ENCODE data around the gene RNF227. TPM values are rescaled to one million over a fixed set of nuclear protein-coding genes. Genes with fewer than 3 reads are reported as not detected.
A peak's percentile ranks its signal among the peaks of the same experiment; 100 is the strongest.

The RNF227 gene
- total and polyA plus RNA-seq, 4 donors = 3.8 to 6.7 (median 5.4) TPM

GRCh38 chr17:7947651-7948050 is 31.6 kb upstream of the RNF227 start:
- Histone ChIP-seq H3K4me3 (ENCODE audit: low read depth, low read length) (no peak overlapping the region), H3K27me3 (ENCODE audit: control insufficient read depth, insufficient read depth, low read length) (no peaks in the 10 kb centered on the region), H3K4me1 (ENCODE audit: control insufficient read depth, insufficient read depth, low read length) (no peaks in the 10 kb centered on the region), H3K27ac (ENCODE audit: low read depth, low read length) (no peak overlapping the region), H3K9me3 (ENCODE audit: control insufficient read depth, insufficient read depth, low read length) (no peaks in the 10 kb centered on the region), H3K36me3 (ENCODE audit: control insufficient read depth, insufficient read depth, low read length) (peaks cover 65% of the 10 kb centered on the region)
- DNase-seq (ENCODE audit: low read depth in 4 of 6, low spot score in 6 of 6) = no peak
- 92% methylated on average over 4 of the region's 5 CpGs for WGBS (ENCODE audit: insufficient coverage)

GRCh38 chr17:7946441-7946840 is 30.4 kb upstream of the RNF227 start:
- peaks cover 77% of the 10 kb centered on the region for H3K36me3 ChIP-seq (ENCODE audit: control insufficient read depth, insufficient read depth, low read length)
- H3K4me3 ChIP-seq (ENCODE audit: low read depth, low read length) = no peak overlapping the region
- H3K27ac ChIP-seq (ENCODE audit: low read depth, low read length) = no peak overlapping the region
- H3K27me3 ChIP-seq (ENCODE audit: control insufficient read depth, insufficient read depth, low read length) = no peaks in the 10 kb centered on the region
- no peaks in the 10 kb centered on the region for H3K9me3 ChIP-seq (ENCODE audit: control insufficient read depth, insufficient read depth, low read length)
- no peak for DNase-seq (ENCODE audit: low read depth in 4 of 6, low spot score in 6 of 6)
- no CpG with 5 or more reads among the region's 5 CpGs for WGBS (ENCODE audit: insufficient coverage)
- H3K4me1 ChIP-seq (ENCODE audit: control insufficient read depth, insufficient read depth, low read length) = no peaks in the 10 kb centered on the region

- no peak overlapping the region for H3K27ac ChIP-seq (ENCODE audit: low read depth, low read length)
- DNase-seq (ENCODE audit: low read depth in 4 of 6, low spot score in 6 of 6) = no peak
- WGBS (ENCODE audit: insufficient coverage) = 100% methylated on average over 6 of the region's 7 CpGs
- no peaks in the 10 kb centered on the region for H3K9me3 ChIP-seq (ENCODE audit: control insufficient read depth, insufficient read depth, low read length)
- H3K27me3 ChIP-seq (ENCODE audit: control insufficient read depth, insufficient read depth, low read length) = no peaks in the 10 kb centered on the region
- H3K4me3 ChIP-seq (ENCODE audit: low read depth, low read length) = no peak overlapping the region
- H3K4me1 ChIP-seq (ENCODE audit: control insufficient read depth, insufficient read depth, low read length) = no peaks in the 10 kb centered on the region
- peaks cover 85% of the 10 kb centered on the region for H3K36me3 ChIP-seq (ENCODE audit: control insufficient read depth, insufficient read depth, low read length)
Measured at GRCh38 chr17:7945651-7946050, 29.6 kb upstream of the RNF227 start.

GRCh38 chr17:7944326-7944725 is 28.2 kb upstream of the RNF227 start:
- no peak for DNase-seq (ENCODE audit: low read depth in 4 of 6, low spot score in 6 of 6)
- Histone ChIP-seq H3K36me3 (ENCODE audit: control insufficient read depth, insufficient read depth, low read length) (peaks cover 93% of the 10 kb centered on the region), H3K27ac (ENCODE audit: low read depth, low read length) (no peak overlapping the region), H3K4me1 (ENCODE audit: control insufficient read depth, insufficient read depth, low read length) (no peaks in the 10 kb centered on the region), H3K4me3 (ENCODE audit: low read depth, low read length) (no peak overlapping the region), H3K27me3 (ENCODE audit: control insufficient read depth, insufficient read depth, low read length) (no peaks in the 10 kb centered on the region), H3K9me3 (ENCODE audit: control insufficient read depth, insufficient read depth, low read length) (no peaks in the 10 kb centered on the region)
- 99% methylated on average over 5 of the region's 9 CpGs for WGBS (ENCODE audit: insufficient coverage)

- 81% methylated on average over 13 of the region's 13 CpGs for WGBS (ENCODE audit: insufficient coverage)
Measured at GRCh38 chr17:7943291-7943690, 27.2 kb upstream of the RNF227 start.

GRCh38 chr17:7940743-7941142 is 24.7 kb upstream of the RNF227 start:
- Histone ChIP-seq H3K36me3 (ENCODE audit: control insufficient read depth, insufficient read depth, low read length) (peaks cover 79% of the 10 kb centered on the region), H3K9me3 (ENCODE audit: control insufficient read depth, insufficient read depth, low read length) (no peaks in the 10 kb centered on the region), H3K27me3 (ENCODE audit: control insufficient read depth, insufficient read depth, low read length) (no peaks in the 10 kb centered on the region), H3K4me1 (ENCODE audit: control insufficient read depth, insufficient read depth, low read length) (no peaks in the 10 kb centered on the region), H3K4me3 (ENCODE audit: low read depth, low read length) (no peak overlapping the region), H3K27ac (ENCODE audit: low read depth, low read length) (no peak overlapping the region)
- no peak for DNase-seq (ENCODE audit: low read depth in 4 of 6, low spot score in 6 of 6)
- WGBS (ENCODE audit: insufficient coverage) = 100% methylated on average over 4 of the region's 6 CpGs

More at GRCh38 chr17:7943291-7943690, 27.2 kb upstream of the RNF227 start:
- Histone ChIP-seq H3K4me3 (ENCODE audit: low read depth, low read length) (no peak overlapping the region), H3K27ac (ENCODE audit: low read depth, low read length) (no peak overlapping the region), H3K27me3 (ENCODE audit: control insufficient read depth, insufficient read depth, low read length) (no peaks in the 10 kb centered on the region), H3K36me3 (ENCODE audit: control insufficient read depth, insufficient read depth, low read length) (peaks cover 88% of the 10 kb centered on the region), H3K9me3 (ENCODE audit: control insufficient read depth, insufficient read depth, low read length) (no peaks in the 10 kb centered on the region), H3K4me1 (ENCODE audit: control insufficient read depth, insufficient read depth, low read length) (no peaks in the 10 kb centered on the region)
- DNase-seq (ENCODE audit: low read depth in 4 of 6, low spot score in 6 of 6) = no peak

- no peak overlapping the region for H3K27ac ChIP-seq (ENCODE audit: low read depth, low read length)
- H3K27me3 ChIP-seq (ENCODE audit: control insufficient read depth, insufficient read depth, low read length) = no peaks in the 10 kb centered on the region
- no peak for DNase-seq (ENCODE audit: low read depth in 4 of 6, low spot score in 6 of 6)
- no peak overlapping the region for H3K4me3 ChIP-seq (ENCODE audit: low read depth, low read length)
- WGBS (ENCODE audit: insufficient coverage) = 100% methylated on average over 4 of the region's 4 CpGs
- no peaks in the 10 kb centered on the region for H3K4me1 ChIP-seq (ENCODE audit: control insufficient read depth, insufficient read depth, low read length)
- no peaks in the 10 kb centered on the region for H3K9me3 ChIP-seq (ENCODE audit: control insufficient read depth, insufficient read depth, low read length)
- peaks cover 73% of the 10 kb centered on the region for H3K36me3 ChIP-seq (ENCODE audit: control insufficient read depth, insufficient read depth, low read length)
Measured at GRCh38 chr17:7940034-7940433, 23.9 kb upstream of the RNF227 start.

- peaks cover 36% of the 10 kb centered on the region for H3K36me3 ChIP-seq (ENCODE audit: control insufficient read depth, insufficient read depth, low read length)
- DNase-seq (ENCODE audit: low read depth in 4 of 6, low spot score in 6 of 6) = no peak
- no peak overlapping the region for H3K27ac ChIP-seq (ENCODE audit: low read depth, low read length)
- H3K4me3 ChIP-seq (ENCODE audit: low read depth, low read length) = no peak overlapping the region
- H3K27me3 ChIP-seq (ENCODE audit: control insufficient read depth, insufficient read depth, low read length) = no peaks in the 10 kb centered on the region
- H3K9me3 ChIP-seq (ENCODE audit: control insufficient read depth, insufficient read depth, low read length) = no peaks in the 10 kb centered on the region
- H3K4me1 ChIP-seq (ENCODE audit: control insufficient read depth, insufficient read depth, low read length) = peaks cover 24% of the 10 kb centered on the region
Measured at GRCh38 chr17:7935859-7936258, 19.8 kb upstream of the RNF227 start.

GRCh38 chr17:7932949-7933348 is 16.9 kb upstream of the RNF227 start:
- WGBS (ENCODE audit: insufficient coverage) = 0% methylated on average over 9 of the region's 16 CpGs
- peaks cover 48% of the 10 kb centered on the region for H3K4me1 ChIP-seq (ENCODE audit: control insufficient read depth, insufficient read depth, low read length)
- H3K9me3 ChIP-seq (ENCODE audit: control insufficient read depth, insufficient read depth, low read length) = no peaks in the 10 kb centered on the region
- peak overlapping the region; percentile 91 for H3K4me3 ChIP-seq (ENCODE audit: low read depth, low read length)
- DNase-seq (ENCODE audit: low read depth in 4 of 6, low spot score in 6 of 6) = peak in 2 of 6 donors; percentile 4 to 37
- peak overlapping the region; percentile 71 for H3K27ac ChIP-seq (ENCODE audit: low read depth, low read length)
- peaks cover 21% of the 10 kb centered on the region for H3K36me3 ChIP-seq (ENCODE audit: control insufficient read depth, insufficient read depth, low read length)
- no peaks in the 10 kb centered on the region for H3K27me3 ChIP-seq (ENCODE audit: control insufficient read depth, insufficient read depth, low read length)

- Histone ChIP-seq H3K27ac (ENCODE audit: low read depth, low read length) (peak overlapping the region; percentile 71), H3K27me3 (ENCODE audit: control insufficient read depth, insufficient read depth, low read length) (no peaks in the 10 kb centered on the region), H3K9me3 (ENCODE audit: control insufficient read depth, insufficient read depth, low read length) (no peaks in the 10 kb centered on the region), H3K4me1 (ENCODE audit: control insufficient read depth, insufficient read depth, low read length) (peaks cover 48% of the 10 kb centered on the region), H3K4me3 (ENCODE audit: low read depth, low read length) (peak overlapping the region; percentile 91), H3K36me3 (ENCODE audit: control insufficient read depth, insufficient read depth, low read length) (peaks cover 21% of the 10 kb centered on the region)
- 0% methylated on average over 17 of the region's 17 CpGs for WGBS (ENCODE audit: insufficient coverage)
- DNase-seq (ENCODE audit: low read depth in 4 of 6, low spot score in 6 of 6) = no peak
Measured at GRCh38 chr17:7932483-7932891, 16.4 kb upstream of the RNF227 start.

All from spinal cord (tissue), 10 donors.